HG02870 (cell line): ENCODE measurements around the gene HDAC4.

Source experiments
- ATAC-seq: cut with Tn5 transposase; IDR thresholded peaks from one replicate; pipeline ENCODE4 v1.9.1; 2021; ENCODE audit warnings: mild to moderate bottlenecking, moderate library complexity; ENCODE audit not compliant: unreplicated experiment

HDAC4 gene

GRCh38 chr2:239064253-239064652, 336.6 kb downstream of the HDAC4 start:
- no peak for ATAC-seq

- ATAC-seq, result no peak
Measured at GRCh38 chr2:239062743-239063142, 338.1 kb downstream of the HDAC4 start.

- no peak for ATAC-seq
Measured at GRCh38 chr2:239061824-239062570, 338.8 kb downstream of the HDAC4 start.

DNA sequence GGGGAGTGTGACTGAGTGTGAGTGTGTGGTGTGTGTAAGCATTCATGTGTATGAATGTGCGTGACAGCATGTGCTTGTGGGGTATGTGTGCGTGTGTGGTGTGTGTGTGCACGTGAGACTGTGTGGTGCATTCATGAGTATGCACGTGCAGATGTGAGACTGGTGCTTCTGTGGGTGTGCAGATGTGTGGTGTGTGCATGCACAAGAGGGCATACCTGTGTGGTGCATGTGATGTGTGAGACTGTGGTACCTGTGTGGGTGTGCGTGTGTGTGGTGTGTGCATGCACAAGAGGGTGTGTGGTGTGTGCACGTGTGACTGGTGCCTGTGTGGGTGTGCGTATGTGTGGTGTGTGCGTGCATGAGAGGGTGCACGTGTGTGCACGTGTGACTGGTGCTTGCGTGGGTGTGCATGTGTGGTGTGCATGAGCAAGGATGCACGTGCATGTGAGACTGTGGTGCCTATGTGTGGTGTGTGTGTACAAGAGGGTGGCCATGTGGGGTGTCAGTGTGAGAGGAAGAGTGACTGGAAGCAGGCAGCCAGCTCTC, 339.6 kb downstream of the HDAC4 start:
- no peak for ATAC-seq

DNA sequence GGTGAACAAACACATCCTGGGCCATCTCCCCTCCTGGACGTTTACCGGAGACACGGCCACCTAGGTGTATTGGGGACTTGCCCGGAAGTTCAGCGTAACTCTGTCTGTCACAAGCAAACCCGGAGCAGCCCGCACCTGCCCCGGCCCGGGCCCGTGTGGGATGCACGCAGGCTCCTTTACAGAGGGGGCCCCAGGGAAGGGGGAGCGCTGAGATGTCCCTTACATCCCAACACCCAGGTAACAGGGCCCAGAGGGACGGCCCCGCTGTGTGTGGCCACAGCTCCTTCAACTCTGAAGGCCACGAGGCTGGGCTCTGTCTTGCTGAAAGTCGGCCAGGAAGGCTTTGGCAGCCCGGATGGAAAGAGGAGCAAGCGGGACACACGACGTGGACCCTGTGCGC, 340.1 kb downstream of the HDAC4 start:
- no peak for ATAC-seq

GRCh38 chr2:239059854-239060253, 341.0 kb downstream of the HDAC4 start:
- ATAC-seq, result no peak

GRCh38 chr2:239058766-239059165, 342.1 kb downstream of the HDAC4 start:
- no peak for ATAC-seq

DNA sequence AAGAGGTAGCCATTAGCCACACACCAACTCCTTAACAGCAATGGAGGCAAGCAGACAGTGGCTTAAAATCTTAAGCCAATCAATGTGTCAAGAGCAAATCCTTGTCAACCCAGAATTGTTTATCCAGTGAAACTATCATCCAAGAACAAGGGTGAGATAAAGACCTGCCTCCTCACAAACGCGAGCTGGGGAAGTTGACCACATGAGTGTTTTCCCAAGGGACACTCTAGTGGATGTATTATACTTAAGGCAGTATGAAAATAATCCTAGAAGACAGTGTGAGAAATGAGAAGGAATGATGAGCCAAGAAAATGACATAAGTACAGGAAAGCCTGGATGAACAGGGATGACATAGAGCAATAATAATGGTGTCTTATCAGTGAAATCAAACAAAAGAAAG, 343.3 kb downstream of the HDAC4 start:
- no peak for ATAC-seq

DNA sequence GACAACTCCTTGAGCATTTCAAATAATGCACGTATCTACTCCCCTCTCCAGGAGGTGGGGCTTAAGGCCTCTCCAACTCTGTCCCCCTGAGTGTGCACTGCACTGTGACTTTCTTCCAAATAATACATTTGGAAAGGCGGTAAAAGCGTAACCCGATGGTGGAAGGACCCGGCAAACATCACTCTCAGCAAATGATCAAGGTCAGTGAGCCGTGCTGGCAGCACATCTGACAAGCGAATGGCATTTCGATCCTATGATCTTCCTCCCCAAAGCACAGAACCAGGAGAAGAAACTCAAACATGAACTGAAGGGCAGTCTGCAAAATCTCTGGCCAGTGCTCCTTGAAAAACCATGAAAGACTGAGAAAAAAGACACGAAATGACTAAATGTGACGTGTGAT, 344.2 kb downstream of the HDAC4 start:
- ATAC-seq, result no peak

DNA sequence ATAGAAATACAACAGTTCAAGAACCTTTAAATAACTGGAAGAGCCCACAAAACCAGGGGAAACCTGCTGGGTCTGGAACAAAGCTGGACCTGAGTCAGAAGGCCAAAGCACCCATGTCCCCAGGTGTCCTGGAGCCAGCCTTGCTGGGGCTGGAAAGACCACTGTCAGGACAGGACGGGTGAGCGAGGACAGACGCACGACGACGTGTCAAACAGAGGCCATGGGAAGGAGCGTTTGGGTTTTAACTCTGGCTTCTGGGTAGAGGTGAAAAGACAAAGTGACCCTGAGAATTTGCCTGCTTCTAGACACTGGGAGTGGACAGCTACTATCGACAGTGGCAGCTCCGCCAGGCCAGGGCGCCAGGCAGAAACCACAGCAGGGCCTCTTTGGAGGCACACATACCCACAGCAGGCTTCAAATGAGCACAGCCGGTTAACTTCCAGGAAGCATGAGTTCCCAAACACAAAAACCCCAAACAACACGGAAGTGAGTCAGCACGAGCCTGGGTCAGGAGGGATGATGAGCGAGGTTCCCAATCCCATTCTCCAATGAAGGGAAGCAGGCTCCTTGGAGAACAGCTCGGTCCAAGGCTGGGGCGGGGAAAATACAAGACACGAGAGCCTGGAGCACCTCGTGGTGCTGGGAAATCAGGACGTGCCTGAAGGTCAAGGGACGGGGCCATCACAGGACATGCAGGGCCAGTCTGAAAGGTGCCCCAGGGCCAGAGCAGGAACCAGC, 344.9 kb downstream of the HDAC4 start:
- ATAC-seq, result no peak

GRCh38 chr2:239054921-239055320, 345.9 kb downstream of the HDAC4 start:
- ATAC-seq, result no peak

- ATAC-seq, result no peak
Measured at GRCh38 chr2:239053801-239054503, 346.9 kb downstream of the HDAC4 start.

- ATAC-seq, result no peak
Measured at GRCh38 chr2:239052798-239053665, 347.8 kb downstream of the HDAC4 start.

GRCh38 chr2:239051891-239052445, 348.9 kb downstream of the HDAC4 start:
- ATAC-seq, result no peak

DNA sequence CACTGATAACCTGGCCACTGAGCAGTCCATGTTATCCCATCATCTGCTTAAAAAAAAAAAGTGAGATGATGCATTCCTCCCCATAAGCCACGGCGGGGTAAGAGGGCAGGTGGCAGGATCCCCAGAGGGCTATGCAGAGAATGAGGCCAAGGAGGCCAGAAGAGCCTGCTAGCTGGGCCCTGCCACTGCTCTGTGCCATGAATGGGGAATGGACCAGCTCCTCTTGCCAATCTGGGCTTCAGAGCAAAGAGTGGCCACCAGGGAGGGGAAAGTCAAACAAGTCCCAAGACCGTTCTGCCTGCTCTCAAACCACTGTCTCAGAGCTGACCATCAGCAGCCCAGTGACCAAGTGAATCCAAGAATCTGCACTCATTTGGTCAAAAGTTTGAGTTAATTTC, 350.6 kb downstream of the HDAC4 start:
- no peak for ATAC-seq

GRCh38 chr2:239049421-239050251, 351.2 kb downstream of the HDAC4 start:
- ATAC-seq, result no peak

GRCh38 chr2:239048736-239049135, 352.1 kb downstream of the HDAC4 start:
- no peak for ATAC-seq

DNA sequence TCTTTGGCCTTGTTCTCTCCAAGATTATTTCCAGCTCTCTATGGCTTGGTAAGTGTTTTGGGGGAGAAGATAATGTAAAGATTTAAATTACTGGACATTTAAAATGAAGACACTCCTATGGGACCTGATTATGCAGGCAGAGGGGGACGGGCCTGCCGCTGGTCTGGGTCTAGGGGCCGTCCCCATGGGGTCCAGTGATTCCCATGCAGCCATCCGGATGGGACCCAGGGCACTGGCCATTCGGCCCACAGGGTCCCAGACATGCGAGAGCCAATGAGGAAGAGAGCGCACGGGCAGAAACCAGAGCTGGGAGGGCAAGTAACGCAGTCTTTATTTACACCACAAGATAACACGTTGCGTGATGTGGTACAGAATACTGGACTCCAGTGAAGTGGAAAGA, 353.0 kb downstream of the HDAC4 start:
- no peak for ATAC-seq

GRCh38 chr2:239047420-239047819, 353.4 kb downstream of the HDAC4 start:
- no peak for ATAC-seq
